ENCODE measurements around the gene SLC39A13. TPM values are rescaled to one million over a fixed set of nuclear protein-coding genes. Genes with fewer than 3 reads are reported as not detected.

SLC39A13 gene
- total and polyA plus RNA-seq, 2 of the 4 experiments (the other 2 are of a cell fraction) = 32.4 to 144 TPM

DNA sequence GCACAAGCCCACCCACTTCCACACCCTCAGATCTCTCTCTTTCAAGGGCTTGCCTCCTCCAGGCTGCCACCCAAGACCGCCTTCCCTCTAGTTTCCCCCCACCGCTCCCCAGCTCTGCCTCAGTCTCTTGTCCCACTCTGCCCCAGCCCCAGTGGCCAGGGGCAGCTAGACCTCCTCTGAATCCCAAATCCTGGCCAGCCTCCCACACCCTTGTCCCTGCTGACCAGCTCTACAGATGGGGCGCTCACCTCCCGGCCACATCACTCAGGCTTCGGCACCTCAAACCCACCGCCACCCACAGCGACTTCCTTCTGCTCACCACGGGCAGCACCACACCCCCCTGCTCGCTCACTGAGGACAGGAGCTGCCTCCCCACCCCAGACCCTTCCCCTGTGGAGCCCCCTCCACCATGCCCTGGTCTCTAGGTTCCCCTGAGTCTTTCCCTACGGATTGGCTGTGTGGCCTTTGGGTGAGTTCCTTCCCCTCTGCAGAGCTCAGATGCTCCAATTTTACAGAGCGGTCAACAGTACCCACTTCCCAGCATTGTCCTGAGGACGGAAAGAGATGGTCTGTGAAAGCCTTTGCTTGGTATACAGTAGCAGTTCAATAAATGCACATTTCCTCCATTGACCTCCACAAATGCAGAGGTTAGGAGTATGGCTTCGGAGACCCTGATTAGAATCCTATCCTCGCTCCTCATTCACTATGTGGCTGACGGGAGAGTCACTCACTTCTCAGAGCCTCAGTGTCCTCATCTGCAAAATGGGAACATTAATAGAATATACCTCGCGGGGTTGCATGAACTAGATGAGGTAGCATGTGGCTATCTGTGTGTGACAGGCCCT is 18.6 kb upstream of the SLC39A13 start:
- H3K79me1 ChIP-seq (ENCODE audit: low read depth in 1 of 2, low read length in 2 of 2) = no peaks in the 10 kb centered on the region
- H3K56ac ChIP-seq (ENCODE audit: extremely low read depth, insufficient read depth, low read length) = no peak overlapping the region
- no peak overlapping the region for H4K5ac ChIP-seq (ENCODE audit: low read depth, low read length)
- no peak overlapping the region for H3K27ac ChIP-seq (ENCODE audit: insufficient read depth, low read length)
- ChIA-PET POLR2A (ENCODE audit: unreplicated experiment) (no interaction called here), CTCF (no interaction called here)
- dilution Hi-C loops (cut with HindIII; ENCODE audit: low sequenced_read_pairs, unreplicated experiment) = no loop called here
- no peaks in the 10 kb centered on the region for H3K27me3 ChIP-seq (ENCODE audit: control insufficient read depth, insufficient read depth, low read length)
- no peak overlapping the region for H4K8ac ChIP-seq (ENCODE audit: low read depth in 2 of 2, low read length in 2 of 2)
- H2BK120ac ChIP-seq (ENCODE audit: low read depth, low read length) = no peak overlapping the region
- H2BK20ac ChIP-seq (ENCODE audit: low read depth, low read length) = no peak overlapping the region
- no peak overlapping the region for H2AK5ac ChIP-seq (ENCODE audit: low read depth, low read length)
- intact Hi-C loops (cut with micrococcal nuclease) = no loop called here
- no peak overlapping the region for H3K4me2 ChIP-seq (ENCODE audit: low read depth, low read length)
- no TSS peak for BruUV-seq (replicated peaks)
- no peak overlapping the region for H3K23ac ChIP-seq (ENCODE audit: low read depth, low read length)
- no peak overlapping the region for H2BK15ac ChIP-seq (ENCODE audit: low read depth, low read length)
- no peak overlapping the region for H2AK9ac ChIP-seq (replicated peaks; ENCODE audit: low read depth, low read length, poor library complexity)
- H4K91ac ChIP-seq (ENCODE audit: insufficient read depth, low read depth, low read length) = no peak overlapping the region
- H3K9ac ChIP-seq (ENCODE audit: low read depth, low read length) = no peak overlapping the region
- no peak overlapping the region for H2BK5ac ChIP-seq (ENCODE audit: low read depth, low read length, poor library complexity, severe bottlenecking)
- in situ Hi-C loops (cut with MboI; ENCODE audit: low sequenced_read_pairs) = no loop called here
- ATAC-seq (ENCODE audit: low read depth) (no peak), DNase-seq (no peak)
- no peaks in the 10 kb centered on the region for H3K9me3 ChIP-seq (ENCODE audit: control insufficient read depth, insufficient read depth, low read length)
- TF ChIP-seq RAD21 (IDR thresholded peaks at IDR 0.05; ENCODE audit: low read length) (no peak), FOS (IDR thresholded peaks at IDR 0.05; ENCODE audit: low read depth, low read length) (no peak), CHD1 (IDR thresholded peaks at IDR 0.05; ENCODE audit: low read depth, low read length) (no peak), NFE2L2 (IDR thresholded peaks at IDR 0.05; ENCODE audit: low read depth, low read length) (no peak), BHLHE40 (IDR thresholded peaks at IDR 0.05; ENCODE audit: low read depth, low read length) (no peak), RFX5 (IDR thresholded peaks at IDR 0.05; ENCODE audit: low read depth, low read length) (no peak), MXI1 (IDR thresholded peaks at IDR 0.05; ENCODE audit: borderline replicate concordance, low read depth, low read length) (no peak), SMC3 (IDR thresholded peaks at IDR 0.05; ENCODE audit: low read depth, low read length) (no peak), MAZ (IDR thresholded peaks at IDR 0.05; ENCODE audit: borderline replicate concordance, low read depth, low read length) (no peak), RCOR1 (IDR thresholded peaks at IDR 0.05; ENCODE audit: insufficient replicate concordance, low read length) (no peak), MAFK (IDR thresholded peaks at IDR 0.05; ENCODE audit: low read depth, low read length) (no peak), POLR2A (IDR thresholded peaks at IDR 0.05; ENCODE audit: low read depth, low read length) (no peak), CEBPB (IDR thresholded peaks at IDR 0.05; ENCODE audit: low read depth, low read length) (no peak)
- TF ChIP-seq, protein P1, sequence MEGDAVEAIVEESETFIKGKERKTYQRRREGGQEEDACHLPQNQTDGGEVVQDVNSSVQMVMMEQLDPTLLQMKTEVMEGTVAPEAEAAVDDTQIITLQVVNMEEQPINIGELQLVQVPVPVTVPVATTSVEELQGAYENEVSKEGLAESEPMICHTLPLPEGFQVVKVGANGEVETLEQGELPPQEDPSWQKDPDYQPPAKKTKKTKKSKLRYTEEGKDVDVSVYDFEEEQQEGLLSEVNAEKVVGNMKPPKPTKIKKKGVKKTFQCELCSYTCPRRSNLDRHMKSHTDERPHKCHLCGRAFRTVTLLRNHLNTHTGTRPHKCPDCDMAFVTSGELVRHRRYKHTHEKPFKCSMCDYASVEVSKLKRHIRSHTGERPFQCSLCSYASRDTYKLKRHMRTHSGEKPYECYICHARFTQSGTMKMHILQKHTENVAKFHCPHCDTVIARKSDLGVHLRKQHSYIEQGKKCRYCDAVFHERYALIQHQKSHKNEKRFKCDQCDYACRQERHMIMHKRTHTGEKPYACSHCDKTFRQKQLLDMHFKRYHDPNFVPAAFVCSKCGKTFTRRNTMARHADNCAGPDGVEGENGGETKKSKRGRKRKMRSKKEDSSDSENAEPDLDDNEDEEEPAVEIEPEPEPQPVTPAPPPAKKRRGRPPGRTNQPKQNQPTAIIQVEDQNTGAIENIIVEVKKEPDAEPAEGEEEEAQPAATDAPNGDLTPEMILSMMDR (conservative IDR thresholded peaks at IDR 0.05; ENCODE audit: low read depth, low read length) = no peak
- TF ChIP-seq, protein P2, sequence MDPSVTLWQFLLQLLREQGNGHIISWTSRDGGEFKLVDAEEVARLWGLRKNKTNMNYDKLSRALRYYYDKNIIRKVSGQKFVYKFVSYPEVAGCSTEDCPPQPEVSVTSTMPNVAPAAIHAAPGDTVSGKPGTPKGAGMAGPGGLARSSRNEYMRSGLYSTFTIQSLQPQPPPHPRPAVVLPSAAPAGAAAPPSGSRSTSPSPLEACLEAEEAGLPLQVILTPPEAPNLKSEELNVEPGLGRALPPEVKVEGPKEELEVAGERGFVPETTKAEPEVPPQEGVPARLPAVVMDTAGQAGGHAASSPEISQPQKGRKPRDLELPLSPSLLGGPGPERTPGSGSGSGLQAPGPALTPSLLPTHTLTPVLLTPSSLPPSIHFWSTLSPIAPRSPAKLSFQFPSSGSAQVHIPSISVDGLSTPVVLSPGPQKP (IDR thresholded peaks at IDR 0.05; ENCODE audit: borderline replicate concordance, low read depth, low read length) = no peak
- TF ChIP-seq, protein P3, sequence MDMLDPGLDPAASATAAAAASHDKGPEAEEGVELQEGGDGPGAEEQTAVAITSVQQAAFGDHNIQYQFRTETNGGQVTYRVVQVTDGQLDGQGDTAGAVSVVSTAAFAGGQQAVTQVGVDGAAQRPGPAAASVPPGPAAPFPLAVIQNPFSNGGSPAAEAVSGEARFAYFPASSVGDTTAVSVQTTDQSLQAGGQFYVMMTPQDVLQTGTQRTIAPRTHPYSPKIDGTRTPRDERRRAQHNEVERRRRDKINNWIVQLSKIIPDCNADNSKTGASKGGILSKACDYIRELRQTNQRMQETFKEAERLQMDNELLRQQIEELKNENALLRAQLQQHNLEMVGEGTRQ (IDR thresholded peaks at IDR 0.05; ENCODE audit: low read depth, low read length) = no peak
- no peak overlapping the region for H3K14ac ChIP-seq (replicated peaks; ENCODE audit: low read depth, low read length)
- H3K4me3 ChIP-seq (ENCODE audit: insufficient read depth, low read depth, low read length) = no peak overlapping the region
- H3K18ac ChIP-seq (ENCODE audit: low read depth, low read length) = no peak overlapping the region
- no peak overlapping the region for H2AFZ ChIP-seq (replicated peaks; ENCODE audit: low read length, poor library complexity)
- H3K4ac ChIP-seq (ENCODE audit: low read depth, low read length) = no peak overlapping the region
- H4K20me1 ChIP-seq (ENCODE audit: insufficient read depth, low read length) = no peaks in the 10 kb centered on the region
- H3K36me3 ChIP-seq (ENCODE audit: control insufficient read depth, insufficient read depth, low read length) = no peaks in the 10 kb centered on the region
- H3K4me1 ChIP-seq (ENCODE audit: control insufficient read depth, insufficient read depth, low read length) = peaks cover 9% of the 10 kb centered on the region
- peaks cover 6% of the 10 kb centered on the region for H3K9me1 ChIP-seq (ENCODE audit: insufficient read depth, low read length)
- WGBS, 2 experiments (ENCODE audit: extremely low coverage in 2 of 2, insufficient read length in 1 of 2) = 100% methylated on average over 4 of the region's 17 CpGs; no CpG with 5 or more reads in 1 of the 2 experiments

All from IMR-90 (cell line).